DMS153 treated with DMSO at 0.1 percent for 48 hours (cell line): ENCODE data around the gene ZNF598.
"Not testable (repeated sequence)": the region's sequence is repeated elsewhere in the genome, so short reads cannot be mapped to it uniquely, and the experiment has no call there.

Experiments used
- DNase-seq: peaks from one replicate; lab custom pipeline; 2025; ENCODE audit not compliant: unreplicated experiment; lab: John Stamatoyannopoulos, UW

ZNF598 gene

DNA sequence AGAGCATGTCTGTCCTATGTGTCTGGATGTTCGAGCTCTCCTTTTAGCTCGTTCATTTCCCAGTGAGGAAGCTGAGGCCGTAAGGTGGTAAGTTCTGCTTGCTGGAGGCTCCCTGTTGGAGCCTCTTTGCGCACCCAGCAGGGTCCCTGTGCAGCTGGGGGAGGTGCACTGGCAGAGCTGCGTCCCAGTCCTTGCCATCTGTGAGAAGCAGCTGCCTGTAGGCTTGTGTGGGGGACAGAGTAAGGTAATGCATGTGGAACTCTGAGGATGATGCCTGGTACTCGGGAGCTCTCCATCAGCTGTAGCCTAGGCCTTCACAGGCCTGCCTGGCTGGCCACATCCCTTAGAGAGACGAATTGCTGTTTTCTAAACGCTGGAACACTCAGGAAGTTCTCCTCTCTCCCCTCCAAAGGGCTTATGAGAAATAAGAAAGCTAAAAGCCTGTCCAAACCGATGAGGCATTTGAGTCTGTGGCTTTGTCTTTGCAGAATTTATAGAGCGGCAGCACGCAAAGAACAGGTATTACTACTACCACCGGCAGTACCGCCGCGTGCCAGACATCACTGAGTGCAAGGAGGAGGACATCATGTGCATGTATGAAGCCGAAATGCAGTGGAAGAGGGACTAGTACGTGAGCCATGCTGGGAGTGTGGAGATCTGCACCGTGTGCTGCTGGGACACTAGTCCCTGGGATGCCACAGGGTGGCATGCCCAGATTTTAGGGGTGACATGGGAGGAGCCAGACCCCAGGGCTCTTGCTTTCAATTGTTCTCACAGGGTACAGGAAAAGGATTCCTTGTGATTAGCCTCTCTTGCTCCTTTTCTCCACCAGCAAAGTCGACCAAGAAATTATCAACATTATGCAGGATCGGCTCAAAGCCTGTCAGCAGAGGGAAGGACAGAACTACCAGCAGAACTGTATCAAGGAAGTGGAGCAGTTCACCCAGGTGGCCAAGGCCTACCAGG is 48.7 kb downstream of the ZNF598 start:
- no peak for DNase-seq

- peak; percentile 72 for DNase-seq
These were observed 50.2 kb downstream of the ZNF598 start, which contains the start of gene NDUFB10 for GRCh38 chr16:1959269-1960039. Gene NDUFB10 (plus strand): TSS chr16:1959538. CDS start chr16:1959625, 87 bp downstream.

DNA sequence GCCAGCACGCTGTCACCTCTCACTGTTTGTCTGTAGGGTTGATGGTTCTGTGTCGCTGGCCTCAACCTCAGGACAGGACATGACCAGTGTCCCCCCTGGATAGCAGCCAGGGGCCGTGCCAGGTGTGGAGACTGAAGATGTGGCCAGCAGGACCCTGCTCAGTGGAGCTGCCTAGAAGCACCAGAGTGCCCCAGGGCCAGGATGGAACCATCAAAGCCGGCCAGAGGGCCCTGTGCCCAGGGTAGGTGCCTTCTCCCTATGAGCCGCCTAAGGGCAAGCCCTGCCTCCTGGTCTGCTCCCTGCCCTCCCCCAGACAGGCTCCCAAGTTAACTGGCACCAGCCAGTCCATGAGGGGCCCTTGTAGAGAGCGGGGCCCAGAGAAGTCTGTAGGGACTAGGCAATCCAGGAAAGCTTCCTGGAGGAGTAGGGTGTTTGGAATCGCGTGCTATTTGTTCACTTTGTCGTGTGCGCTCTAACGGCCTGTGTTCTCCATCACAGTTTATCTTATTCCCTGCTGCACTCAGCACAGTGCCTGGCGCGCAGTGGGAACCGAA is 50.8 kb downstream of the ZNF598 start:
- no peak for DNase-seq

- DNase-seq: not testable (repeated sequence)
These were observed 51.5 kb downstream of the ZNF598 start for GRCh38 chr16:1958143-1958491.

- not testable (repeated sequence) for DNase-seq
These were observed 52.0 kb downstream of the ZNF598 start for GRCh38 chr16:1957434-1958142.

GRCh38 chr16:1953734-1954133 is 55.9 kb downstream of the ZNF598 start:
- DNase-seq: no peak

DNA sequence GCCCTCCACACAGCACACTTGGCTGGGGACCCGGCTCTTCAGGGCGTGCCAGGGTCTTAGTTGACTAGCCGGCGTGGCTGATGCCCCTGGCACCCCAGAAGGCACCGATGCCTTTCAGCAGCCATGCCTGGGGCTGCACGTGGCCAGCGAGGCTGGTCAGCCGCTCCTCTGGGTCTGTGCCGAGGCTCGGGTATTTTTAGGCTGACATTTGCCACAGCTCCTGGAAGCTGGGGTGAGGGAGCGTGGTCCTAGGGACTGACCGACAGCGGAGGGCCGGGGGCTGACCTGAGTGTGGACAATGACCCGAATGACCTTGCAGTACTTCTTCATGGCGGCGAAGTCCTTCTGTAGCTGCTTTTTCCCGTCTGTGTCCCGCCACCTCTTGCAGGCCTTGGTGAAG is 59.1 kb downstream of the ZNF598 start:
- DNase-seq: no peak

GRCh38 chr16:1950047-1950446 is 59.6 kb downstream of the ZNF598 start:
- DNase-seq: no peak

DNA sequence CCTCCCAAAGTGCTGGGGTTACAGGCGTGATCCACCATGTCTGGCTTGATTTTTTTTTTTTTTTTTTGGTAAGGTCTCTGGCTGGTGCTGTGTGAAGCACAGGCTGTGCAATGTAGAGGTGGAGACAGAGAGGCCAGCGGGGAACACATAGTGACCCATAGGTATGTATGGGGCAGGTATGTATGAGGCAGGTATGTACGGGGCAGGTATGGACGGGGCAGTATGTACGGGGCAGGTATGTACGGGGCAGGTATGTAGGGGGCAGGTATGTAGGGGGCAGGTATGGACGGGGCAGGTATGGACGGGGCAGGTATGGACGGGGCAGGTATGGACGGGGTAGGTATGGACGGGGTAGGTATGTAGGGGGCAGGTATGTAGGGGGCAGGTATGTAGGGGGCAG is 60.1 kb downstream of the ZNF598 start:
- no peak for DNase-seq
